HG02642 (cell line): Measurements from ENCODE around the gene ALPL.

ENCODE experiments used
- ATAC-seq: cut with Tn5 transposase; IDR thresholded peaks from one replicate; pipeline ENCODE4 v1.9.1; 2021; ENCODE audit warnings: mild to moderate bottlenecking; ENCODE audit not compliant: unreplicated experiment, poor library complexity

ALPL gene

DNA sequence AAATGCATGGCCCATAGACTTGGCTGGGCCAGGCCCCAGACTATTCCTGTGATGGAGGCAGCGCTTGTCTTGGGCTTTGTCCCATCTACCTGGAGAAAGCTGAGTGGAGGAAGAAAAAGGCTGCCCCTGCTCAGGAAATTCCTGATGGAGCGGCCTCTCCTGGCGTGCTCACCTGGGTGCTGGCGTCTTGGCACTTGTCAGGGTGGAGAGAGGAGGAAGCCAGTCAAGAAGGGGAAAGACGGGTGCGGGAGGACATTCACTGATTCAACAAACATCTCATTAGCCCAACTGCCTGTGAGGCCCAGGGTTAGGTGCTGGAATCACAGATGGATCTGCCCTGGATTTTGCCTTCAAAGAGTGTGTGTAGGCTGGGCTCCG lies 16.1 kb downstream of the ALPL start:
- ATAC-seq: no peak

GRCh38 chr1:21526441-21526840 lies 17.2 kb downstream of the ALPL start:
- ATAC-seq: no peak

GRCh38 chr1:21530368-21531016 lies 21.3 kb downstream of the ALPL start:
- no peak for ATAC-seq

DNA sequence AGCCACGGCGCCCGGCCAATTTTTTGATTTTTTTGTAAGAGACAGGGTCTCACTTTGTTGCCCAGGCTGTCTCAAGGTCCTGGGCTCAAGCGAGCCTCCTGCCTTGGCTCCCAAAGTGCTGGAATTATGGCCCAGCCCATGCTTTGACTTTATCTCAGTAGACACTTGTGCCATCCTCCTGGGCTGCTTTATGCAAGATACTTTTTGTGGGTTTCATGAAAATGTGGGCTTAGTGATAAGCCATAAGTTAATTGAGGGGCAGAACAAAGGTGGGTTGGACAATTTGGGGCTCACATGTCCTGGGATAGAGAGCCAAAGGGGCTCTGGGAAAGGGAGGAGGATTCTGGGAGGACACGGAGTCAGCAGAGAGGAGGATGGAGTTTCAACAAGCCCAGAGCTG lies 22.0 kb downstream of the ALPL start:
- no peak for ATAC-seq

DNA sequence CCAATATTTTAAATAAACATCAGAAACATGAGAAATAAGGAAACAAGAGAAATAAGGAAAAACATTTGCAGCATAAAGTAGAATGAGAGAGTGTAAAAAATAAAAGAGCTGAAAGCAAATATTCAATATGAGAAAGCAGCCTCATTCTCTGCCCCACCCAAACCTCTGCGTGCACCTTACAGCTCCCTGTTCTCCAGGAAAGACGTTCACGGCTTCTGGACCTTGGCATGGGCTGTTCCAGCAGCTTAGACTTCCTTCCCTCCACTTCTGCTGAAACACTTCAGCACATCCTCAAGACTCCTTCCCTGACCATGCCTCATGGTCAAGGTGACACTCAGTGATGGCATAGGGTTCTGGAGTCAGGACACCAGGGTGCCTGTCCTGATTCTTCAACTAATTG lies 23.3 kb downstream of the ALPL start:
- ATAC-seq: no peak

DNA sequence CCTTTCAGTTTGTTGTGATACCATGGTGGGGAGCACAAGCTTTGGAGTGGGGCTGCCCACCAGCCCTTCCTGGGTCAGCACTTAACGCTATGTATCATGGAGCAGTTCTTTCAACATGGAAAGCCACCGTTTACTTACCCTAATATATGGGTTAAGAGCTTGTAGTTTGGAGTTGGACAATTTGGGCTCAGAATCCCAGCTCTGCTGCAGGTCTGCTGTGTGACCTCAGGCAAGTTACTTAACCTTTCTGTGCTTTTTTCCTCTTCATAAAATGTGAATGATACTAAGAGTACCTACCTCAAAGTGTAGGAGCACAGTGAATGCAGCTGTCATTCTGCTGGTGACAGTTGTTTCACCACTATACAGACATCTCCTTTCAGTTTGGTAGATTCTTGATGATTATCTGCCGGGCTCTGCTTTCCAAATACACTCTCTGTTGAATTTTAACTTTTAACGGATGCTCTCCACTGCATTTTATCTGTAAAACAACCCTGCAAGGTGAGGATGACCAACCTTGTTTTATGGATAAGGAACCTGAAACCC lies 23.8 kb downstream of the ALPL start:
- no peak for ATAC-seq

- no peak for ATAC-seq
Observed at GRCh38 chr1:21534146-21534545, 24.9 kb downstream of the ALPL start.

- ATAC-seq: no peak
Observed at GRCh38 chr1:21534674-21535378, 25.6 kb downstream of the ALPL start.

GRCh38 chr1:21536218-21536617 lies 27.0 kb downstream of the ALPL start:
- ATAC-seq: no peak

- no peak for ATAC-seq
Observed at GRCh38 chr1:21537511-21537931, 28.3 kb downstream of the ALPL start.

DNA sequence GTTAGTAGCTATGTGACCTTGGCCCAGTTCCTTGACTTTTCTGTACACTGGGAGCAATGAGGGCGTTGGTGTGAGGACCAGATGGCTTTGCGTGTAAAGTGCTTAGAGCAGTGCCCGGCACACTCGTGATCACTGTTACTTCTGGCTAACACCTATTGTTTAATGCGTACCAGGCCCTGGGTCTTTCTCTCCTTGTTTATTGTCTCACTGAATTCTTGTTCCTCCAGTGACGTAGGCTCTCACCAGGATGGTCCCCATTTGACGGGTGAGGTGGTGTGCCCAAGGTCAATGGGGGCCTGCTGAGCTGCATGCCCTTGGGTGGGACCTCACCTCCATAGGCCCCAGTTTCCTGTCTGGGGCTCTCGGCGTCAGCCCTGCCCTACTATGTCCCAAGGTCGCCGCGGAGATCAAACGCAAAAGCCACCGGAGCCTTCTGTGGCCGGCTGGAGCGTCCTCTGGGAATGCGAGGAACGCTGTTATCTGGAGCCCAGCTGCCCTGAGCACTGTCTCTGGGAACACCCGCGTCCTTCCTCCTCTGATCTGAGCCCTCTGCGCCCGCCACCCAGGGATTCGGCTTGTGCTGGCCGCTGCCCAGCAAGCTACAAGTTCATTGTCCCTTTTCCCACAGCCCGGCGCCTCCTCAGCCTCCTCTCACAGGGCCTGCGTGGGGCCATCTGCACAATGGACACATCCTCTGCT lies 28.9 kb downstream of the ALPL start:
- ATAC-seq: no peak

DNA sequence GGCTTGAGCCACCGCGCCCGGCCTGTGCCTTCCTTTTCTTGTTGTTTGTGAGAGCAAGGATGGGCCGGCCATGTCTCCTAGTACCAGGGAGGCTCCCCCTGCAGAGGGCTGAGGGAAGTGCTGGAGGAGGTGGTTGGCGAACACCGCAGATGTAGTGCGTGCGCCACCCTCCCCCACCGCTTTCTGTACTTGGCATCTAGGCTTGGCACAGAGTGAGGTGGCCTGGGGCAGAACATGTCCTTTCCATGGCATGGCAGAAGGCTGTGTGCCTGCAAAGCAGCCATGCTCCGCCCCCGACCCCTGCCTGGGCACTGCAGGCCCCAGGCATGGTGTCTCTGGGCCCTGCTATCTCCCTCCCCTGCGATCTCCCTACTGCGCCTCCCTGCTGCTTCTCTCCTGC lies 30.7 kb downstream of the ALPL start:
- ATAC-seq: no peak

DNA sequence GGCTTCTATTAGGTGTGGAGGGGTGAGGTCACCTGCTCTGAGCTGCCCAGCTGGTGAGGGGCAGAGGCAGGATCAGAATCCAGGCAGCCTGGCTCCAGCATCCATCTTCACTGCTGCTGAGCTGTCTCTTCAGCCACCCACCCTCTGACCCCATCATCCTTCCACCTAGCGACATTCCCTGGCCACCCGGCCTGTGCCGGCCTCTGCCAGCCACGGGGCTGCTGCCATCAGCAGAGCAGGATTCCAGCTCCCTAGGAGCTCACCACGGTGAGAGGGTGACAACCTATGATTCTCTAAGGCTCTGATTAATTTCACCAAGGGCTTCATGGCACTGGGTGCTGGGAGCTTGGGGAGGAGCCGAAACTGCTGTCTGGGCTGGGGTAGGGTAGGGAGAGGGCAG lies 32.1 kb downstream of the ALPL start:
- ATAC-seq: no peak

GRCh38 chr1:21541835-21542234 lies 32.6 kb downstream of the ALPL start:
- ATAC-seq: no peak

GRCh38 chr1:21543598-21543997 lies 34.4 kb downstream of the ALPL start:
- ATAC-seq: no peak

DNA sequence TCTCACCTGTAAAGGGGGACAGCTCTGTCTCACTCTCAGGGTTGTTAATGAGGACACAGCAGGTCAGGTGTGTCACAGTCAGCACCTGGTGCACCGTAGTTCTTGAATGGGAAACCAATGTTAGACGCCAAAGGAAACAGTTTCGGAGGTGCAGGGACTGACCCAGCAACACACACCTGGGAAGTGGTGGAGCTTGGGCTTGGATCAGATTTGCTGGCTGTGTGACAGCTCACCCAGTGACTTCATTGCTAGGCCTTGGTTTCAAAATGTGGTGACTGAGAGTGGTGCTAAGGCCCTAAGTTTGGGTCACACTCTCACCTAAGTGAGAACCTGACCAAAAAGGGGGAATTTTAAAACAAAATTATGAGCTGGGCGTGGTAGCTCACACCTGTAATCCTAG lies 34.9 kb downstream of the ALPL start:
- ATAC-seq: no peak

DNA sequence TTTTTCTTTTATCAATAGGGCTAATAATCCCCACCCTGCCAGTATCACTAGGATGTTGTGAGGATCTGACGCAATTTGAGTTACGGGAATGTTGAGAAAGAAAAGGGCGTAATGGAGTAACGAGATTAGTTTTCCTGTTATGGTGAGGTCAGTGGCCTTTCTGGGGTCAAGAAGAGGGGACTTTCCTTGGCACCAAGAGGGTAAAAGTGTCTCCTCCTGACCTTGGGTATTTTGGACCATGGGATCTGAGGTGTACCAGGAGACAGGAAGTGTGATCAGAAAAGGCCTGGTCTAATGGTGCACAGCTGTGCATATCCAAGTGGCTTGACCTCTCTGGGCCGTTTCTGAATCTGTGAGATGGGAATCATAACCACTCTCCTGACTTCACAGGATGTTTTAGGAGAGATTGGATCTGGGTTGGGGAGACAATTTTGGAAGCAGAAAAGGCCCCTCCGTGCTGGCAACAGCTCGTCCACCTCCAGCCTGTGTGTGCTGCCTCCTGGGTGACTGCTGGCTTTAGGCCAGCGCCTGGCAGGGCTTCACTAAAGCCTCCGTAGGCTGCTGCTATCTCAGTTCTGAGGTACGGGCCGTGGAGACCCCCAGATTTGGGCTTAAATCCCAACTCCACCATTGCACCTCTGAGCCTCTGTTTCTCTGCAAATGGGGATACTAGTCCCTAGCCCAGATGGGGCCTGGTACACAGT lies 37.1 kb downstream of the ALPL start:
- no peak for ATAC-seq

- ATAC-seq: no peak
Observed at GRCh38 chr1:21547876-21548275, 38.7 kb downstream of the ALPL start.

GRCh38 chr1:21550097-21550496 lies 40.9 kb downstream of the ALPL start:
- ATAC-seq: no peak

GRCh38 chr1:21550866-21551475 lies 41.7 kb downstream of the ALPL start:
- no peak for ATAC-seq
